Upper lobe of left lung (tissue), 6 donors: ENCODE results near the gene TOX4. TPM values are rescaled to one million over a fixed set of nuclear protein-coding genes. Genes with fewer than 3 reads are reported as not detected.

ENCODE experiments used
- ATAC-seq, 2 donors: fragments of 200-7000 bp; cut with Tn5 transposase; one replicate each; pipeline ENCODE4 v1.9.1; 2022; ENCODE audit warnings: mild to moderate bottlenecking in 2 of 2, moderate library complexity in 2 of 2; ENCODE audit not compliant: low FRiP score in 2 of 2
- DNase-seq, 2 donors: peaks; one replicate each; pipeline ENCODE4 v3.0.0-alpha.2; 2019 to 2020
- H3K27ac ChIP-seq, 4 donors: fragments of 200-600 bp; sonication (generic); one replicate each; pipeline ENCODE4 v1.5.1; 2016 to 2019
- H3K27me3 ChIP-seq, 4 donors: fragments of 200-600 bp; sonication (generic); one replicate each; pipeline ENCODE4 v1.5.1; 2017 to 2019
- H3K36me3 ChIP-seq, 4 donors: fragments of 200-600 bp; sonication (generic); one replicate each; pipeline ENCODE4 v1.5.1; 2016 to 2019
- H3K4me1 ChIP-seq, 4 donors: fragments of 200-600 bp; sonication (generic); one replicate each; pipeline ENCODE4 v1.5.1; 2018 to 2019
- H3K4me3 ChIP-seq, 4 donors: fragments of 200-600 bp; sonication (generic); one replicate each; pipeline ENCODE4 v1.5.1; 2017 to 2019; ENCODE audit warnings: mild to moderate bottlenecking in 2 of 4, moderate library complexity in 1 of 4
- H3K9me3 ChIP-seq, 4 donors: fragments of 200-600 bp; sonication (generic); one replicate each; pipeline ENCODE4 v1.5.1; 2018 to 2019
- CTCF ChIP-seq, 6 experiments: fragments of 450-650 bp in 4 of 6; fragments of 200-600 bp in 2 of 6; sonication (generic) in 2 of 6; IDR thresholded peaks; one replicate each; pipeline ENCODE4 v1.5.1; 2016 to 2019; ENCODE audit warnings: antibody characterized with exemption in 6 of 6
- EP300 ChIP-seq, 4 donors: sonication (generic); formaldehyde crosslinking; IDR thresholded peaks; one replicate each; pipeline ENCODE4 v1.5.1; 2017; ENCODE audit warnings: antibody characterized with exemption in 4 of 4, control low read depth in 2 of 4
- POLR2A ChIP-seq, 4 donors: fragments of 450-650 bp; IDR thresholded peaks; one replicate each; pipeline ENCODE4 v1.5.1; 2016 to 2017; ENCODE audit warnings: antibody characterized with exemption in 4 of 4, mild to moderate bottlenecking in 2 of 4
- POLR2AphosphoS5 ChIP-seq, 2 donors: sonication (generic); formaldehyde crosslinking; IDR thresholded peaks; one replicate each; pipeline ENCODE4 v1.5.1; 2017; ENCODE audit warnings: antibody characterized with exemption in 2 of 2
- WGBS, 2 donors: methylation state at CpG; one replicate each; pipeline ENCODE4 v1.1.5; 2017 to 2018; 5-methylcytosine and 5-hydroxymethylcytosine counted together
- total RNA-seq, 6 donors: library from RNA; depleted of rRNA in 4 of 6; stranded (reverse); fragments of >200 nt in 4 of 6; gene quantifications; one replicate each; pipeline versions ENCODE4 v1.1.0 to v1.2.1, GENCODE V29; 2016 to 2021
- donor health status: DM: no; HTN: no; CAD: no; lungs with moderate emphysema.
- donor health status: DM: no; HTN: yes; CAD: no; lungs with severe emphysema.

The TOX4 gene
- total RNA-seq, 6 donors from 2014 or later: 29.0 to 71.6 (median 62.0) TPM

GRCh38 chr14:21527318-21527679 is 50.3 kb downstream of the TOX4 start:
- no peak overlapping the region for H3K4me3 ChIP-seq
- ATAC-seq: no peak

GRCh38 chr14:21528381-21529348 is 51.7 kb downstream of the TOX4 start:
- Histone ChIP-seq H3K4me3 (no peak overlapping the region), H3K27me3 (no peaks in the 10 kb centered on the region), H3K9me3 (no peaks in the 10 kb centered on the region), H3K36me3 (no peaks in the 10 kb centered on the region), H3K4me1 (peaks cover 3 to 21% (median 12%) of the 10 kb centered on the region in 4 donors), H3K27ac (no peak overlapping the region)
- ATAC-seq (no peak), DNase-seq (no peak)
- WGBS, 2 donors: 60 to 66% methylated on average over 4 of the region's 4 CpGs
- no peak for TF ChIP-seq POLR2AphosphoS5 (IDR thresholded peaks at IDR 0.05)
- no peak for TF ChIP-seq POLR2A (IDR thresholded peaks at IDR 0.05)
- TF ChIP-seq CTCF (IDR thresholded peaks at IDR 0.05): no peak
- TF ChIP-seq EP300 (IDR thresholded peaks at IDR 0.05): no peak

More at GRCh38 chr14:21527318-21527679, 50.3 kb downstream of the TOX4 start:
- no peaks in the 10 kb centered on the region for H3K27me3 ChIP-seq
- no peaks in the 10 kb centered on the region for H3K9me3 ChIP-seq
- 32 to 34% methylated on average over 1 of the region's 1 CpG for WGBS, 2 donors
- TF ChIP-seq EP300 (IDR thresholded peaks at IDR 0.05) (no peak), POLR2AphosphoS5 (IDR thresholded peaks at IDR 0.05) (no peak), CTCF (IDR thresholded peaks at IDR 0.05) (no peak), POLR2A (IDR thresholded peaks at IDR 0.05) (no peak)
- no peaks in the 10 kb centered on the region for H3K36me3 ChIP-seq
- no peak for DNase-seq
- H3K4me1 ChIP-seq: peaks cover 3 to 21% (median 12%) of the 10 kb centered on the region in 4 donors
- no peak overlapping the region for H3K27ac ChIP-seq

- 91 to 92% methylated on average over 1 of the region's 1 CpG for WGBS, 2 donors
- ATAC-seq: no peak
- peaks cover 3 to 21% (median 12%) of the 10 kb centered on the region in 4 donors for H3K4me1 ChIP-seq
- H3K9me3 ChIP-seq: no peaks in the 10 kb centered on the region
- H3K36me3 ChIP-seq: no peaks in the 10 kb centered on the region
- no peak overlapping the region for H3K4me3 ChIP-seq
- H3K27ac ChIP-seq: no peak overlapping the region
- no peak for DNase-seq
- TF ChIP-seq POLR2A (IDR thresholded peaks at IDR 0.05): no peak
- TF ChIP-seq POLR2AphosphoS5 (IDR thresholded peaks at IDR 0.05): no peak
- TF ChIP-seq EP300 (IDR thresholded peaks at IDR 0.05): no peak
- no peak for TF ChIP-seq CTCF (IDR thresholded peaks at IDR 0.05)
- H3K27me3 ChIP-seq: no peaks in the 10 kb centered on the region
These were observed 52.5 kb downstream of the TOX4 start for GRCh38 chr14:21529515-21529914.

GRCh38 chr14:21533294-21533693 is 56.3 kb downstream of the TOX4 start:
- TF ChIP-seq CTCF (IDR thresholded peaks at IDR 0.05) (no peak), EP300 (IDR thresholded peaks at IDR 0.05) (no peak), POLR2AphosphoS5 (IDR thresholded peaks at IDR 0.05) (no peak), POLR2A (IDR thresholded peaks at IDR 0.05) (no peak)
- no peak for ATAC-seq

More at GRCh38 chr14:21533294-21533693, 56.3 kb downstream of the TOX4 start:
- no peak overlapping the region for H3K27ac ChIP-seq
- H3K9me3 ChIP-seq: no peaks in the 10 kb centered on the region
- H3K4me3 ChIP-seq: no peak overlapping the region
- H3K27me3 ChIP-seq: peaks cover 0 to 7% (median 0%) of the 10 kb centered on the region in 4 donors
- no peak for DNase-seq
- H3K36me3 ChIP-seq: no peaks in the 10 kb centered on the region
- H3K4me1 ChIP-seq: peaks cover 0 to 9% (median 3%) of the 10 kb centered on the region in 4 donors
